Liver (tissue), 9 donors: ENCODE results near the gene RBM33. TPM values are rescaled to one million over a fixed set of nuclear protein-coding genes. Genes with fewer than 3 reads are reported as not detected.

Experiments used
- DNase-seq: peaks from one replicate; pipeline ENCODE4 v3.0.0-alpha.2; 2017; ENCODE audit warnings: low spot score
- H3K27ac ChIP-seq, 2 donors: one replicate each; pipeline ENCODE4 v1.7.0; 2013; ENCODE audit warnings: inconsistent platforms in 2 of 2, low read length in 2 of 2, control low read depth in 1 of 2, low read depth in 1 of 2, mild to moderate bottlenecking in 1 of 2
- H3K27me3 ChIP-seq, 4 donors: one replicate each; pipeline versions ENCODE4 v1.6.1 to v1.7.0; 2013; ENCODE audit warnings: low read length in 3 of 4, inconsistent platforms in 1 of 4, mild to moderate bottlenecking in 1 of 4, moderate library complexity in 1 of 4; ENCODE audit not compliant: control insufficient read depth in 4 of 4, insufficient read depth in 4 of 4
- H3K36me3 ChIP-seq, 4 donors: one replicate each; pipeline versions ENCODE4 v1.6.1 to v1.7.0; 2013; ENCODE audit warnings: low read length in 3 of 4, mild to moderate bottlenecking in 3 of 4, low read depth in 1 of 4, moderate library complexity in 1 of 4; ENCODE audit not compliant: control insufficient read depth in 4 of 4, insufficient read depth in 3 of 4
- H3K4me1 ChIP-seq, 4 donors: one replicate each; pipeline versions ENCODE4 v1.6.1 to v1.7.0; 2013; ENCODE audit warnings: low read length in 3 of 4, mild to moderate bottlenecking in 3 of 4, moderate library complexity in 1 of 4; ENCODE audit not compliant: control insufficient read depth in 4 of 4, insufficient read depth in 4 of 4
- H3K4me3 ChIP-seq, 3 donors: one replicate each; pipeline versions ENCODE4 v1.6.1 to v1.7.0; 2013; ENCODE audit warnings: low read length in 3 of 3, control low read depth in 1 of 3, low read depth in 1 of 3, mild to moderate bottlenecking in 1 of 3
- H3K9ac ChIP-seq, 2 donors: one replicate each; pipeline ENCODE4 v1.7.0; 2013; ENCODE audit warnings: low read length in 2 of 2, mild to moderate bottlenecking in 2 of 2, moderate library complexity in 2 of 2, control low read depth in 1 of 2, low read depth in 1 of 2
- H3K9me3 ChIP-seq, 4 donors: one replicate each; pipeline versions ENCODE4 v1.6.1 to v1.7.0; 2013; ENCODE audit warnings: low read length in 3 of 4; ENCODE audit not compliant: control insufficient read depth in 4 of 4
- EGR1 ChIP-seq, 2 donors: IDR thresholded peaks; 2 replicates each; pipeline ENCODE4 v1.6.1; 2016 to 2018; ENCODE audit warnings: antibody characterized with exemption in 2 of 2, low read depth in 2 of 2
- FOXA1 ChIP-seq: IDR thresholded peaks from 2 replicates; pipeline ENCODE4 v1.6.1; 2016; ENCODE audit warnings: antibody characterized with exemption
- FOXA2 ChIP-seq: IDR thresholded peaks from 2 replicates; pipeline ENCODE4 v1.6.1; 2016; ENCODE audit warnings: antibody characterized with exemption
- GABPA ChIP-seq, 2 donors: IDR thresholded peaks in 1 of 2; conservative IDR thresholded peaks in 1 of 2; 2 replicates each; pipeline ENCODE4 v1.6.1; 2016; ENCODE audit warnings: antibody characterized with exemption in 2 of 2, mild to moderate bottlenecking in 1 of 2, moderate library complexity in 1 of 2
- HNF4A ChIP-seq, 2 donors: conservative IDR thresholded peaks; 2 replicates each; pipeline ENCODE4 v1.6.1; 2016; ENCODE audit warnings: antibody characterized with exemption in 2 of 2, mild to moderate bottlenecking in 2 of 2
- HNF4G ChIP-seq: IDR thresholded peaks from 2 replicates; pipeline ENCODE4 v1.6.1; 2016; ENCODE audit warnings: antibody characterized with exemption
- JUND ChIP-seq, 2 donors: IDR thresholded peaks; 2 replicates each; pipeline ENCODE4 v1.6.1; 2016; ENCODE audit warnings: antibody characterized with exemption in 2 of 2
- NR2F2 ChIP-seq: IDR thresholded peaks from 2 replicates; pipeline ENCODE4 v1.6.1; 2016; ENCODE audit warnings: antibody characterized with exemption
- RAD21 ChIP-seq, 2 donors: IDR thresholded peaks; 2 replicates each; pipeline ENCODE4 v1.6.1; 2016; ENCODE audit warnings: antibody characterized with exemption in 2 of 2, mild to moderate bottlenecking in 2 of 2
- RXRA ChIP-seq, 2 donors: IDR thresholded peaks; 2 replicates each; pipeline ENCODE4 v1.6.1; 2017 to 2018; ENCODE audit warnings: antibody characterized with exemption in 2 of 2, mild to moderate bottlenecking in 1 of 2
- SP1 ChIP-seq: IDR thresholded peaks from 2 replicates; pipeline ENCODE4 v1.6.1; 2018; ENCODE audit warnings: antibody characterized with exemption, mild to moderate bottlenecking
- TAF1 ChIP-seq: conservative IDR thresholded peaks from 2 replicates; pipeline ENCODE4 v1.6.1; 2016; ENCODE audit warnings: antibody characterized with exemption, mild to moderate bottlenecking
- YY1 ChIP-seq: IDR thresholded peaks from 2 replicates; pipeline ENCODE4 v1.6.1; 2016; ENCODE audit warnings: antibody characterized with exemption, mild to moderate bottlenecking
- WGBS: extraction: QIAGEN DNeasy Blood & Tissue Kit; methylation state at CpG from one replicate; pipeline ENCODE4 v1.1.7; 2013; 5-methylcytosine and 5-hydroxymethylcytosine counted together
- polyA plus RNA-seq, 2 donors: library from polyadenylated mRNA; stranded (reverse) in 1 of 2; unstranded in 1 of 2; fragments of 200-250 nt in 1 of 2; fragments of >200 nt in 1 of 2; fragmentation: Nextera tagmentation in 1 of 2; extraction: Ambion mirVana in 1 of 2; gene quantifications; one replicate each; pipeline versions ENCODE4 v1.2.1 to v1.2.3, GENCODE V29; 2013 to 2015
- total RNA-seq, 2 donors: library from RNA; depleted of rRNA; stranded (reverse); fragments of >200 nt; gene quantifications; one replicate each; pipeline ENCODE4 v1.2.3, GENCODE V29; 2014
- TF ChIP-seq, protein P1 (sequence below): IDR thresholded peaks from 2 replicates; pipeline ENCODE4 v1.6.1; 2016; ENCODE audit warnings: antibody characterized with exemption
- TF ChIP-seq, protein P2 (sequence below): fragments of 150-350 bp; IDR thresholded peaks from 2 replicates; pipeline ENCODE4 v1.5.1; 2017; ENCODE audit warnings: improper control_type of control experiment, low read depth, low read length; ENCODE audit not compliant: missing input control
- TF ChIP-seq, protein P3 (sequence below): IDR thresholded peaks from 2 replicates; pipeline ENCODE4 v1.6.1; 2016; ENCODE audit warnings: antibody characterized with exemption
- TF ChIP-seq, protein P4 (sequence below): IDR thresholded peaks from 2 replicates; pipeline ENCODE4 v1.6.1; 2016; ENCODE audit warnings: antibody characterized with exemption, mild to moderate bottlenecking
- TF ChIP-seq, protein P5 (sequence below): IDR thresholded peaks from 2 replicates; pipeline ENCODE4 v1.6.1; 2016; ENCODE audit warnings: antibody characterized with exemption
- donor health status: healthy.
- donor health status: healthy.
- donor health status: healthy.
- donor health status: healthy.
- donor health status: healthy.

The RBM33 gene
- total and polyA plus RNA-seq, 4 donors, result 7.8 to 48.9 (median 28.2) TPM

DNA sequence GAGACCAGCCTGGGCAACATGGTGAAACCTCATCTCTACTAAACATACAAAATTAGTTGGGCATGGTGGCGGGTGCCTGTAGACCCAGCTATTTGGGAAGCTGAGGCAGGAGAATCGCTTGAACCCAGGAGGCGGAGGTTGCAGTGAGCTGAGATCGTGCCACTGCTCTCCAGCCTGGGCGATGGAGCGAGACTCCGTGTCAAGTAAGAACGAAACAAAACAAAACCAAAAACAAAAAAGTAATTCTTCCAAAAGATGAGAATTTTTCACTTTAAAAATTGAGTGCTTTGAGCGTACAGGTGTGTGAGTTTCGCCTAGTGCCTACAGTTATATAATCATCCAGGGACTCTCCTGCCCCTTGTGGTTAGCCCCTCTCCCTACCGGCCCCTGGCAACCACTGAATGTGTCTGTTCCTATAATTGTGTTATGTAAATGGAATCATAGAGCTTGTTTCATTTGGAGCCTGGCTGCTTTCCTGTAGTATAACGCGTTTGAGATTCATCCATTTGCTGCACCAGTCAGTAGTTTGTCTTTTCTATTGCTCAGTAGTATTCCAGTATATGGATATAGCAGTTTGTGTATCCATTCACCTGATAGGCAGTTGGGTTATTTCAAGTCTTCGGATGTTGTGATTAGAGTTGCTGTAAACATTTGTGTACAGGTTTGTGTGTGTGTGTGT is 80.0 kb downstream of the RBM33 start:
- TF ChIP-seq FOXA2 (no peak), SP1 (no peak), RAD21 (IDR thresholded peaks at IDR 0.05) (peak in 1 of 2 donors; percentile 35), HNF4G (no peak), NR2F2 (no peak)
- TF ChIP-seq, protein P1, sequence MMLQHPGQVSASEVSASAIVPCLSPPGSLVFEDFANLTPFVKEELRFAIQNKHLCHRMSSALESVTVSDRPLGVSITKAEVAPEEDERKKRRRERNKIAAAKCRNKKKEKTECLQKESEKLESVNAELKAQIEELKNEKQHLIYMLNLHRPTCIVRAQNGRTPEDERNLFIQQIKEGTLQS, result no peak
- TF ChIP-seq, protein P2, sequence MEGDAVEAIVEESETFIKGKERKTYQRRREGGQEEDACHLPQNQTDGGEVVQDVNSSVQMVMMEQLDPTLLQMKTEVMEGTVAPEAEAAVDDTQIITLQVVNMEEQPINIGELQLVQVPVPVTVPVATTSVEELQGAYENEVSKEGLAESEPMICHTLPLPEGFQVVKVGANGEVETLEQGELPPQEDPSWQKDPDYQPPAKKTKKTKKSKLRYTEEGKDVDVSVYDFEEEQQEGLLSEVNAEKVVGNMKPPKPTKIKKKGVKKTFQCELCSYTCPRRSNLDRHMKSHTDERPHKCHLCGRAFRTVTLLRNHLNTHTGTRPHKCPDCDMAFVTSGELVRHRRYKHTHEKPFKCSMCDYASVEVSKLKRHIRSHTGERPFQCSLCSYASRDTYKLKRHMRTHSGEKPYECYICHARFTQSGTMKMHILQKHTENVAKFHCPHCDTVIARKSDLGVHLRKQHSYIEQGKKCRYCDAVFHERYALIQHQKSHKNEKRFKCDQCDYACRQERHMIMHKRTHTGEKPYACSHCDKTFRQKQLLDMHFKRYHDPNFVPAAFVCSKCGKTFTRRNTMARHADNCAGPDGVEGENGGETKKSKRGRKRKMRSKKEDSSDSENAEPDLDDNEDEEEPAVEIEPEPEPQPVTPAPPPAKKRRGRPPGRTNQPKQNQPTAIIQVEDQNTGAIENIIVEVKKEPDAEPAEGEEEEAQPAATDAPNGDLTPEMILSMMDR, result peak; percentile 7
- 92% methylated on average over 14 of the region's 14 CpGs for WGBS
- H3K36me3 ChIP-seq, result peaks cover 0 to 23% (median 7%) of the 10 kb centered on the region in 4 donors
- no peak overlapping the region for H3K9ac ChIP-seq
- peaks cover 0 to 14% (median 6%) of the 10 kb centered on the region in 4 donors for H3K4me1 ChIP-seq
- H3K27ac ChIP-seq, result no peak overlapping the region
- no peaks in the 10 kb centered on the region for H3K27me3 ChIP-seq
- no peak for DNase-seq
- H3K9me3 ChIP-seq, result no peaks in the 10 kb centered on the region
- no peak overlapping the region for H3K4me3 ChIP-seq

DNA sequence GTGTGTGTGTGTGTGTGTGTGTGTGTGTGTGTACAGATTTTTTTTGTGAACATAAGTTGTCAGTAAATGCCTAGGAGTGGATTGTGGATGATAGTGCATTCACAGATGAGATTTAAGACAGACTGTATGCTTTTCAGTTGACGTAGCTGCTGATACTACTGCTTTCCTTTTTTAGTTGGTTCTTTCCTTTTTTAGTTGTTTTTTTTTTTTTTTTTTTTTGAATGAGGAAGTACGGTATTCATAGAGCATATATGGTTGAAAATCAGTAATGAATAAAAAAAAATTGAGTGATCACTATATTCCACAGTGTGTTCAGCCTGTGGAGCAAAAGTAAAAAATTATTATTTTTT is 80.5 kb downstream of the RBM33 start:
- no peak overlapping the region for H3K4me3 ChIP-seq
- peaks cover 0 to 20% (median 7%) of the 10 kb centered on the region in 4 donors for H3K36me3 ChIP-seq
- no peak overlapping the region for H3K9ac ChIP-seq
- TF ChIP-seq, protein P1, result no peak
- TF ChIP-seq RAD21 (IDR thresholded peaks at IDR 0.05) (no peak), FOXA1 (no peak), GABPA (IDR thresholded peaks at IDR 0.05 in 1 of 2, conservative IDR thresholded peaks at IDR 0.05 in 1 of 2) (no peak), NR2F2 (no peak), JUND (IDR thresholded peaks at IDR 0.05) (no peak), TAF1 (no peak), SP1 (no peak), YY1 (no peak), EGR1 (IDR thresholded peaks at IDR 0.05; ENCODE audit: low read depth in 2 of 2) (no peak), HNF4A (conservative IDR thresholded peaks at IDR 0.05) (no peak), FOXA2 (no peak), RXRA (IDR thresholded peaks at IDR 0.05) (no peak), HNF4G (no peak)
- TF ChIP-seq, protein P3, sequence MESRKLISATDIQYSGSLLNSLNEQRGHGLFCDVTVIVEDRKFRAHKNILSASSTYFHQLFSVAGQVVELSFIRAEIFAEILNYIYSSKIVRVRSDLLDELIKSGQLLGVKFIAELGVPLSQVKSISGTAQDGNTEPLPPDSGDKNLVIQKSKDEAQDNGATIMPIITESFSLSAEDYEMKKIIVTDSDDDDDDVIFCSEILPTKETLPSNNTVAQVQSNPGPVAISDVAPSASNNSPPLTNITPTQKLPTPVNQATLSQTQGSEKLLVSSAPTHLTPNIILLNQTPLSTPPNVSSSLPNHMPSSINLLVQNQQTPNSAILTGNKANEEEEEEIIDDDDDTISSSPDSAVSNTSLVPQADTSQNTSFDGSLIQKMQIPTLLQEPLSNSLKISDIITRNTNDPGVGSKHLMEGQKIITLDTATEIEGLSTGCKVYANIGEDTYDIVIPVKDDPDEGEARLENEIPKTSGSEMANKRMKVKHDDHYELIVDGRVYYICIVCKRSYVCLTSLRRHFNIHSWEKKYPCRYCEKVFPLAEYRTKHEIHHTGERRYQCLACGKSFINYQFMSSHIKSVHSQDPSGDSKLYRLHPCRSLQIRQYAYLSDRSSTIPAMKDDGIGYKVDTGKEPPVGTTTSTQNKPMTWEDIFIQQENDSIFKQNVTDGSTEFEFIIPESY, result no peak
- TF ChIP-seq, protein P2, result no peak
- TF ChIP-seq, protein P4, sequence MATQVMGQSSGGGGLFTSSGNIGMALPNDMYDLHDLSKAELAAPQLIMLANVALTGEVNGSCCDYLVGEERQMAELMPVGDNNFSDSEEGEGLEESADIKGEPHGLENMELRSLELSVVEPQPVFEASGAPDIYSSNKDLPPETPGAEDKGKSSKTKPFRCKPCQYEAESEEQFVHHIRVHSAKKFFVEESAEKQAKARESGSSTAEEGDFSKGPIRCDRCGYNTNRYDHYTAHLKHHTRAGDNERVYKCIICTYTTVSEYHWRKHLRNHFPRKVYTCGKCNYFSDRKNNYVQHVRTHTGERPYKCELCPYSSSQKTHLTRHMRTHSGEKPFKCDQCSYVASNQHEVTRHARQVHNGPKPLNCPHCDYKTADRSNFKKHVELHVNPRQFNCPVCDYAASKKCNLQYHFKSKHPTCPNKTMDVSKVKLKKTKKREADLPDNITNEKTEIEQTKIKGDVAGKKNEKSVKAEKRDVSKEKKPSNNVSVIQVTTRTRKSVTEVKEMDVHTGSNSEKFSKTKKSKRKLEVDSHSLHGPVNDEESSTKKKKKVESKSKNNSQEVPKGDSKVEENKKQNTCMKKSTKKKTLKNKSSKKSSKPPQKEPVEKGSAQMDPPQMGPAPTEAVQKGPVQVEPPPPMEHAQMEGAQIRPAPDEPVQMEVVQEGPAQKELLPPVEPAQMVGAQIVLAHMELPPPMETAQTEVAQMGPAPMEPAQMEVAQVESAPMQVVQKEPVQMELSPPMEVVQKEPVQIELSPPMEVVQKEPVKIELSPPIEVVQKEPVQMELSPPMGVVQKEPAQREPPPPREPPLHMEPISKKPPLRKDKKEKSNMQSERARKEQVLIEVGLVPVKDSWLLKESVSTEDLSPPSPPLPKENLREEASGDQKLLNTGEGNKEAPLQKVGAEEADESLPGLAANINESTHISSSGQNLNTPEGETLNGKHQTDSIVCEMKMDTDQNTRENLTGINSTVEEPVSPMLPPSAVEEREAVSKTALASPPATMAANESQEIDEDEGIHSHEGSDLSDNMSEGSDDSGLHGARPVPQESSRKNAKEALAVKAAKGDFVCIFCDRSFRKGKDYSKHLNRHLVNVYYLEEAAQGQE, result no peak
- TF ChIP-seq, protein P5, sequence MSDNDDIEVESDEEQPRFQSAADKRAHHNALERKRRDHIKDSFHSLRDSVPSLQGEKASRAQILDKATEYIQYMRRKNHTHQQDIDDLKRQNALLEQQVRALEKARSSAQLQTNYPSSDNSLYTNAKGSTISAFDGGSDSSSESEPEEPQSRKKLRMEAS, result no peak
- no peaks in the 10 kb centered on the region for H3K9me3 ChIP-seq
- 78% methylated on average over 2 of the region's 2 CpGs for WGBS
- no peak overlapping the region for H3K27ac ChIP-seq
- H3K4me1 ChIP-seq, result peaks cover 0 to 12% (median 6%) of the 10 kb centered on the region in 4 donors
- no peaks in the 10 kb centered on the region for H3K27me3 ChIP-seq
- DNase-seq, result no peak
